ENCODE measurements around the gene TRMT1.

The TRMT1 gene

GRCh38 chr19:13055213-13056051 is 61.1 kb downstream of the TRMT1 start:
- FAIRE-seq (no peak), DNase-seq (ENCODE audit: low spot score) (peak; percentile 67)

Data from RCC 7860 (cell line).